HEK293 (cell line): ENCODE measurements around the gene CTIF.

Source experiments
- HOXA7 ChIP-seq: sonication (generic); formaldehyde crosslinking; IDR thresholded peaks from 2 replicates; pipeline ENCODE4 v1.8.1; 2022; ENCODE audit warnings: missing genetic modification reagents, borderline replicate concordance
- MEIS1 ChIP-seq: sonication (generic); formaldehyde crosslinking; IDR thresholded peaks from 2 replicates; pipeline ENCODE4 v1.8.1; 2022; ENCODE audit warnings: missing genetic modification reagents, mild to moderate bottlenecking, borderline replicate concordance
- TCF7L2 ChIP-seq: IDR thresholded peaks from 2 replicates; pipeline ENCODE4 v1.6.1; 2011; ENCODE audit warnings: low read depth, mild to moderate bottlenecking, inconsistent platforms, low read length, moderate library complexity, borderline replicate concordance
- YY1 ChIP-seq: fragments of 450-650 bp; formaldehyde crosslinking; IDR thresholded peaks from 2 replicates; pipeline ENCODE4 v1.5.1; 2018; ENCODE audit warnings: missing biosample characterization, missing genetic modification characterization
- ZBTB7A ChIP-seq: fragments of 450-650 bp; formaldehyde crosslinking; IDR thresholded peaks from 2 replicates; pipeline ENCODE4 v1.5.1; 2016; ENCODE audit warnings: low read depth, missing biosample characterization, missing genetic modification characterization
- ZFP37 ChIP-seq: fragments of 450-650 bp; formaldehyde crosslinking; IDR thresholded peaks from 2 replicates; pipeline ENCODE4 v1.5.1; 2016; ENCODE audit warnings: missing biosample characterization, missing genetic modification characterization
- ZNF114 ChIP-seq: fragments of 450-650 bp; formaldehyde crosslinking; IDR thresholded peaks from 2 replicates; pipeline ENCODE4 v1.5.0; 2017; ENCODE audit warnings: missing biosample characterization, missing genetic modification characterization
- ZNF24 ChIP-seq: fragments of 450-650 bp; formaldehyde crosslinking; IDR thresholded peaks from 2 replicates; pipeline ENCODE4 v1.5.1; 2016; ENCODE audit warnings: missing biosample characterization, missing genetic modification characterization
- ZNF830 ChIP-seq: fragments of 450-650 bp; IDR thresholded peaks from 2 replicates; pipeline ENCODE4 v1.5.0; 2018; ENCODE audit warnings: missing biosample characterization, missing genetic modification characterization, low read depth, mild to moderate bottlenecking, moderate library complexity
- TF ChIP-seq, protein P1 (sequence below): fragments of 450-650 bp; formaldehyde crosslinking; optimal IDR thresholded peaks from 2 replicates; pipeline ENCODE3; 2016; ENCODE audit warnings: missing biosample characterization, mild to moderate bottlenecking, missing genetic modification characterization
- TF ChIP-seq, protein P2 (sequence below): fragments of 450-650 bp; formaldehyde crosslinking; IDR thresholded peaks from 2 replicates; pipeline ENCODE4 v1.5.1; 2016; ENCODE audit warnings: missing biosample characterization, missing genetic modification characterization
- TF ChIP-seq, protein P3 (sequence below): fragments of 450-650 bp; formaldehyde crosslinking; IDR thresholded peaks from 2 replicates; pipeline ENCODE4 v1.5.1; 2016; ENCODE audit warnings: missing biosample characterization, missing genetic modification characterization

DNA sequence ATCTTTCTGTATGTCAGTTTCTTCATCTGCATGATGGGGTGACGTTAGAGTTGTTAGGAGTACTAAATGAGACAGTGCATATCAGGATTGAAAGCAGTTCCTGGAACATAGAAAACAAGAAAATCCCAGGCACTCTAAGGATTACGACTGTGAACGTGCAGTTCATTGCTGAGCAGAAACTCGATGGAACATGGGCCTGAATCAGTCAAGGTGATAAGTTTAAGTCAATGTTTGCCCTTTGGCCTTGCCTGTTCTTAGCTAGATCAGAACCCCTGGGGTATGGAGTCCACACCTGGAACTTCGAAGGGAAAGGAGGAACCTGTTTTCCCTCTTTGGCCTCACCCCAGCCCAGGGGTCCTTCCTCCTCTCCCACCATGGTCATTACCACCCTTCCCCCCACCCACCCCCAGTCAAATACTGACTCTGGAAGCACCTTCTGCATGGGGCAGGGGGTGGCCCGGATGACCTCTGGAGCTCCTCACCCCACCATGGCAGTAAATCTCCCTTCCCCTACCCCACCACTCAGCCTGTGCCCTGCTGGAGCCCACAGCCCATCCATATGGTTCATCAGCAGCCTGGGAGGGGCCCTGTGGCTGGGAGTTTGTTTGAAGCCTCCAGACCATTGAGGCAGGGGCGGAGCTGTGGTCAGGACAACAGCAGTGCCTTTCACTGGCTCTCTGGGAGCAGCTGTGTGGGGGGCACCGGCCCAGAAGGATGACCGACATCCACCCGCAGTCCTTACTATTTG is 247.8 kb downstream of the CTIF start:
- TF ChIP-seq, protein P1, sequence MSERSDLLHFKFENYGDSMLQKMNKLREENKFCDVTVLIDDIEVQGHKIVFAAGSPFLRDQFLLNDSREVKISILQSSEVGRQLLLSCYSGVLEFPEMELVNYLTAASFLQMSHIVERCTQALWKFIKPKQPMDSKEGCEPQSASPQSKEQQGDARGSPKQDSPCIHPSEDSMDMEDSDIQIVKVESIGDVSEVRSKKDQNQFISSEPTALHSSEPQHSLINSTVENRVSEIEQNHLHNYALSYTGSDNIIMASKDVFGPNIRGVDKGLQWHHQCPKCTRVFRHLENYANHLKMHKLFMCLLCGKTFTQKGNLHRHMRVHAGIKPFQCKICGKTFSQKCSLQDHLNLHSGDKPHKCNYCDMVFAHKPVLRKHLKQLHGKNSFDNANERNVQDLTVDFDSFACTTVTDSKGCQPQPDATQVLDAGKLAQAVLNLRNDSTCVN (tag by site-specific recombination), result no peak
- TF ChIP-seq, protein P2, sequence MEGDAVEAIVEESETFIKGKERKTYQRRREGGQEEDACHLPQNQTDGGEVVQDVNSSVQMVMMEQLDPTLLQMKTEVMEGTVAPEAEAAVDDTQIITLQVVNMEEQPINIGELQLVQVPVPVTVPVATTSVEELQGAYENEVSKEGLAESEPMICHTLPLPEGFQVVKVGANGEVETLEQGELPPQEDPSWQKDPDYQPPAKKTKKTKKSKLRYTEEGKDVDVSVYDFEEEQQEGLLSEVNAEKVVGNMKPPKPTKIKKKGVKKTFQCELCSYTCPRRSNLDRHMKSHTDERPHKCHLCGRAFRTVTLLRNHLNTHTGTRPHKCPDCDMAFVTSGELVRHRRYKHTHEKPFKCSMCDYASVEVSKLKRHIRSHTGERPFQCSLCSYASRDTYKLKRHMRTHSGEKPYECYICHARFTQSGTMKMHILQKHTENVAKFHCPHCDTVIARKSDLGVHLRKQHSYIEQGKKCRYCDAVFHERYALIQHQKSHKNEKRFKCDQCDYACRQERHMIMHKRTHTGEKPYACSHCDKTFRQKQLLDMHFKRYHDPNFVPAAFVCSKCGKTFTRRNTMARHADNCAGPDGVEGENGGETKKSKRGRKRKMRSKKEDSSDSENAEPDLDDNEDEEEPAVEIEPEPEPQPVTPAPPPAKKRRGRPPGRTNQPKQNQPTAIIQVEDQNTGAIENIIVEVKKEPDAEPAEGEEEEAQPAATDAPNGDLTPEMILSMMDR (tag by site-specific recombination), result no peak
- TF ChIP-seq ZBTB7A (tag by site-specific recombination) (no peak), TCF7L2 (no peak), ZFP37 (tag by site-specific recombination) (no peak), MEIS1 (CRISPR knock-in tag) (no peak), ZNF830 (tag by site-specific recombination) (no peak), YY1 (tag by site-specific recombination) (no peak), HOXA7 (no peak), ZNF24 (tag by site-specific recombination) (no peak), ZNF114 (no peak)
- TF ChIP-seq, protein P3, sequence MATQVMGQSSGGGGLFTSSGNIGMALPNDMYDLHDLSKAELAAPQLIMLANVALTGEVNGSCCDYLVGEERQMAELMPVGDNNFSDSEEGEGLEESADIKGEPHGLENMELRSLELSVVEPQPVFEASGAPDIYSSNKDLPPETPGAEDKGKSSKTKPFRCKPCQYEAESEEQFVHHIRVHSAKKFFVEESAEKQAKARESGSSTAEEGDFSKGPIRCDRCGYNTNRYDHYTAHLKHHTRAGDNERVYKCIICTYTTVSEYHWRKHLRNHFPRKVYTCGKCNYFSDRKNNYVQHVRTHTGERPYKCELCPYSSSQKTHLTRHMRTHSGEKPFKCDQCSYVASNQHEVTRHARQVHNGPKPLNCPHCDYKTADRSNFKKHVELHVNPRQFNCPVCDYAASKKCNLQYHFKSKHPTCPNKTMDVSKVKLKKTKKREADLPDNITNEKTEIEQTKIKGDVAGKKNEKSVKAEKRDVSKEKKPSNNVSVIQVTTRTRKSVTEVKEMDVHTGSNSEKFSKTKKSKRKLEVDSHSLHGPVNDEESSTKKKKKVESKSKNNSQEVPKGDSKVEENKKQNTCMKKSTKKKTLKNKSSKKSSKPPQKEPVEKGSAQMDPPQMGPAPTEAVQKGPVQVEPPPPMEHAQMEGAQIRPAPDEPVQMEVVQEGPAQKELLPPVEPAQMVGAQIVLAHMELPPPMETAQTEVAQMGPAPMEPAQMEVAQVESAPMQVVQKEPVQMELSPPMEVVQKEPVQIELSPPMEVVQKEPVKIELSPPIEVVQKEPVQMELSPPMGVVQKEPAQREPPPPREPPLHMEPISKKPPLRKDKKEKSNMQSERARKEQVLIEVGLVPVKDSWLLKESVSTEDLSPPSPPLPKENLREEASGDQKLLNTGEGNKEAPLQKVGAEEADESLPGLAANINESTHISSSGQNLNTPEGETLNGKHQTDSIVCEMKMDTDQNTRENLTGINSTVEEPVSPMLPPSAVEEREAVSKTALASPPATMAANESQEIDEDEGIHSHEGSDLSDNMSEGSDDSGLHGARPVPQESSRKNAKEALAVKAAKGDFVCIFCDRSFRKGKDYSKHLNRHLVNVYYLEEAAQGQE (tag by site-specific recombination), result no peak
